Lower leg skin (tissue), 4 donors: ENCODE results near the gene ASXL1. TPM values are rescaled to one million over a fixed set of nuclear protein-coding genes. Genes with fewer than 3 reads are reported as not detected.

Source experiments
- total RNA-seq, 4 donors: library from RNA; depleted of rRNA; stranded (reverse); fragments of >200 nt; gene quantifications; one replicate each; pipeline ENCODE4 v1.1.0, GENCODE V29; 2016

The ASXL1 gene
- total RNA-seq, 4 donors from 2014 or later = 29.1 to 84.8 (median 32.6) TPM

Other genes starting within 250 kb of the ASXL1 start
- 10 to 100 TPM; 42.2 to 49.5 (median 47.3) TPM for gene TM9SF4, start 248.6 kb upstream of the ASXL1 start, total RNA-seq
- 10 to 100 TPM; 10.5 to 12.1 (median 11.7) TPM for gene PLAGL2, start 150.6 kb upstream of the ASXL1 start, total RNA-seq
- 10 to 100 TPM; 15.6 to 29.7 (median 21.6) TPM for gene POFUT1, start 150.5 kb upstream of the ASXL1 start, total RNA-seq
- 10 to 100 TPM in 3 of 4 donors, 1 to 10 TPM in 1; 9.7 to 17.8 (median 13.1) TPM for gene KIF3B, start 80.7 kb upstream of the ASXL1 start, total RNA-seq
- gene NOL4L, start 227.0 kb downstream of the ASXL1 start, total RNA-seq = 10 to 100 TPM in 1 of 4 donors, 1 to 10 TPM in 3; 4.6 to 10.4 (median 7.0) TPM